IPS-NIHi11 (cell line): ENCODE measurements around the gene PANK1.
"Not testable (repeated sequence)": the region's sequence is repeated elsewhere in the genome, so short reads cannot be mapped to it uniquely, and the experiment has no call there.

Experiments
- DNase-seq: peaks from one replicate; pipeline ENCODE4 v3.0.0; 2012; ENCODE audit warnings: mixed read lengths, low spot score

Gene PANK1

GRCh38 chr10:89651916-89652573 lies 7.0 kb upstream of the PANK1 start:
- no peak for DNase-seq

GRCh38 chr10:89651205-89651915 lies 6.3 kb upstream of the PANK1 start:
- DNase-seq, result peak; percentile 36

GRCh38 chr10:89649051-89649450 lies 4.0 kb upstream of the PANK1 start:
- DNase-seq, result no peak

- DNase-seq, result no peak
Measured at GRCh38 chr10:89648074-89648473, 3.0 kb upstream of the PANK1 start.

- no peak for DNase-seq
Measured at GRCh38 chr10:89646889-89647657, 2.0 kb upstream of the PANK1 start.

- no peak for DNase-seq
Measured at GRCh38 chr10:89645742-89646172, 715 bp upstream of the PANK1 start.

GRCh38 chr10:89644691-89644966 lies 413 bp downstream of the PANK1 start:
- no peak for DNase-seq

- peak; percentile 93 for DNase-seq
Measured at GRCh38 chr10:89643812-89644690, 991 bp downstream of the PANK1 start.

GRCh38 chr10:89643431-89643811 lies 1.6 kb downstream of the PANK1 start:
- DNase-seq, result no peak

- no peak for DNase-seq
Measured at GRCh38 chr10:89642193-89642592, 2.8 kb downstream of the PANK1 start.

GRCh38 chr10:89640241-89640640 lies 4.8 kb downstream of the PANK1 start:
- no peak for DNase-seq

- no peak for DNase-seq
Measured at GRCh38 chr10:89639326-89639725, 5.7 kb downstream of the PANK1 start.

GRCh38 chr10:89637113-89637512 lies 7.9 kb downstream of the PANK1 start:
- no peak for DNase-seq

GRCh38 chr10:89634637-89635036 lies 10.4 kb downstream of the PANK1 start:
- DNase-seq, result no peak

GRCh38 chr10:89633484-89633883 lies 11.6 kb downstream of the PANK1 start:
- no peak for DNase-seq

GRCh38 chr10:89632824-89633223 lies 12.2 kb downstream of the PANK1 start:
- DNase-seq, result no peak

- no peak for DNase-seq
Measured at GRCh38 chr10:89627830-89628229, 17.2 kb downstream of the PANK1 start.

- no peak for DNase-seq
Measured at GRCh38 chr10:89625041-89625765, 19.8 kb downstream of the PANK1 start.

GRCh38 chr10:89624020-89624419 lies 21.0 kb downstream of the PANK1 start:
- no peak for DNase-seq

GRCh38 chr10:89622151-89622550 lies 22.9 kb downstream of the PANK1 start:
- no peak for DNase-seq

GRCh38 chr10:89621438-89621837 lies 23.6 kb downstream of the PANK1 start:
- no peak for DNase-seq

GRCh38 chr10:89620296-89620695 lies 24.7 kb downstream of the PANK1 start:
- DNase-seq, result not testable (repeated sequence)
